Uterine smooth muscle cell (primary cell): ENCODE measurements around the gene MNS1. TPM values are rescaled to one million over a fixed set of nuclear protein-coding genes. Genes with fewer than 3 reads are reported as not detected.

Experiments
- total RNA-seq: library from RNA; depleted of rRNA; stranded (reverse); fragments of >200 nt; gene quantifications from 2 replicates; pipeline ENCODE4 v1.2.3, GENCODE V29; 2014

Gene MNS1, protein sequence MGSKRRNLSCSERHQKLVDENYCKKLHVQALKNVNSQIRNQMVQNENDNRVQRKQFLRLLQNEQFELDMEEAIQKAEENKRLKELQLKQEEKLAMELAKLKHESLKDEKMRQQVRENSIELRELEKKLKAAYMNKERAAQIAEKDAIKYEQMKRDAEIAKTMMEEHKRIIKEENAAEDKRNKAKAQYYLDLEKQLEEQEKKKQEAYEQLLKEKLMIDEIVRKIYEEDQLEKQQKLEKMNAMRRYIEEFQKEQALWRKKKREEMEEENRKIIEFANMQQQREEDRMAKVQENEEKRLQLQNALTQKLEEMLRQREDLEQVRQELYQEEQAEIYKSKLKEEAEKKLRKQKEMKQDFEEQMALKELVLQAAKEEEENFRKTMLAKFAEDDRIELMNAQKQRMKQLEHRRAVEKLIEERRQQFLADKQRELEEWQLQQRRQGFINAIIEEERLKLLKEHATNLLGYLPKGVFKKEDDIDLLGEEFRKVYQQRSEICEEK
- total RNA-seq, result 1.5 and 3.9 TPM in 2 replicates

DNA sequence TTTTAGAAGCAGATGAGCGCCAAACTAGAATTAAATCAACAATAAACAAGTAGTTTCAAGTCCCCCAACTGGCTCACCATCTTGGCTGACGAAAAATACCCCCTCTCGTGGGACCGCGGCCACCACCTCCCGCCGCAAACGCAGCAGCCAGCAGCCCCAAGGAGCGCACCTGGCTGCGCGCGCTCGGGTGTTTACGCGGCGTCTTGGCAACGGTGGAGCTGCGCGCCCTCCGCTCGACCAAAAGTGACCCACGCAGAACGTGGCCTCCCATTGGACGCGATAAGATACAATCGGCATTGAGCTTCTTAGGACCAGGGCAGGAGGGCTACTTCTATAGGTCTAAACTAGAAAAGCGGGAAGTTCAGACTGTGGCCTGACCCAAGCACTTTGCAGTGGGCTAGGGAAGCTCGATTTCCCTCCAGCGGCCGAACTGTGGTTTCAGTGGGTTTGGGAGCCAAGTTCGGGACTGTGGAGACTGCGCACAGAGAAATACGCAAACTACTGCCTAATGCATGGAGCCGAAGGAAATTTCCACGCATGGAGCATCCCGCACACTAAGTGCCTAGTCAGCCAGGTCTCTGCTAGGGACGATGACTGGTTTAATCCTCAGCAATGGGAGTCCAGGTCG is at the start of gene MNS1:
Gene MNS1 (minus strand): TSS at position 245 of the 628 bp plus-strand sequence. CDS start 165 bp downstream, at position 80.

Other genes starting within 250 kb of the MNS1 start
- gene RFX7, start 221.3 kb downstream of the MNS1 start, total RNA-seq, result 4.0 and 4.6 TPM in 2 replicates
- gene TEX9, start 99.7 kb downstream of the MNS1 start, total RNA-seq, result 3.1 and 4.1 TPM in 2 replicates